Spleen (tissue), 7 donors: ENCODE results near the gene KCNC2.

ENCODE experiments used
- POLR2A ChIP-seq, 3 donors: fragments of 450-650 bp; IDR thresholded peaks; one replicate each; pipeline ENCODE4 v1.5.1; 2017; ENCODE audit warnings: antibody characterized with exemption in 3 of 3, mild to moderate bottlenecking in 1 of 3
- POLR2AphosphoS5 ChIP-seq, 3 donors: sonication (generic); formaldehyde crosslinking; IDR thresholded peaks; one replicate each; pipeline ENCODE4 v1.5.1; 2017; ENCODE audit warnings: antibody characterized with exemption in 3 of 3
- TF ChIP-seq, protein P1 (sequence below), 11 experiments: fragments of 200-600 bp in 7 of 11; fragments of 450-650 bp in 4 of 11; sonication (generic) in 4 of 11; IDR thresholded peaks in 8 of 11; conservative IDR thresholded peaks in 3 of 11; 1 replicate in 7 of 11; 2 replicates in 4 of 11; pipeline versions ENCODE4 v1.4.0 to v1.8.0; 2016 to 2021; ENCODE audit warnings: antibody characterized with exemption in 11 of 11, inconsistent platforms in 4 of 11, mild to moderate bottlenecking in 1 of 11
- donor health status: DM: no; HTN: no; CAD: no; lungs with moderate emphysema.
- donor health status: DM: no; HTN: no; CAD: no.
- donor health status: DM: no; HTN: no; CAD: no.

DNA sequence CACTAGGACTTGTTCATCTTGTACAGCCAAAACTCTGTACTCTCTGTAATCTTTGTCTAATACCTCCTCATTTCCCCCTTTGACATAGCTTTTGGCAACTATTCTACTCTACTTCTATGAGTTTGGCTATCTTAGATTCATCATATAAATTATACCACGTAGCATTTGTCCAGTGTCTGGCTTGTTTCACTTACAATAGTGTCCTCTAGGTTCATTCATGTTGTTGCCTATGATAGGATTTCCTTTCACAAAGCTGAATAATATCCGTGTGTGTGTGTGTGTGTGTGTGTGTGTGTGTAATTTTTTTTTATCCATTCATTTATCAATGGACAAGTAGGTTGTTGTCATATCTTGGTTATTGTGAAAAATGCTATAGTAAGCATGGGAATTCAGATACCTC lies 209.5 kb downstream of the KCNC2 start:
- no peak for TF ChIP-seq POLR2AphosphoS5 (IDR thresholded peaks at IDR 0.05)
- TF ChIP-seq, protein P1, sequence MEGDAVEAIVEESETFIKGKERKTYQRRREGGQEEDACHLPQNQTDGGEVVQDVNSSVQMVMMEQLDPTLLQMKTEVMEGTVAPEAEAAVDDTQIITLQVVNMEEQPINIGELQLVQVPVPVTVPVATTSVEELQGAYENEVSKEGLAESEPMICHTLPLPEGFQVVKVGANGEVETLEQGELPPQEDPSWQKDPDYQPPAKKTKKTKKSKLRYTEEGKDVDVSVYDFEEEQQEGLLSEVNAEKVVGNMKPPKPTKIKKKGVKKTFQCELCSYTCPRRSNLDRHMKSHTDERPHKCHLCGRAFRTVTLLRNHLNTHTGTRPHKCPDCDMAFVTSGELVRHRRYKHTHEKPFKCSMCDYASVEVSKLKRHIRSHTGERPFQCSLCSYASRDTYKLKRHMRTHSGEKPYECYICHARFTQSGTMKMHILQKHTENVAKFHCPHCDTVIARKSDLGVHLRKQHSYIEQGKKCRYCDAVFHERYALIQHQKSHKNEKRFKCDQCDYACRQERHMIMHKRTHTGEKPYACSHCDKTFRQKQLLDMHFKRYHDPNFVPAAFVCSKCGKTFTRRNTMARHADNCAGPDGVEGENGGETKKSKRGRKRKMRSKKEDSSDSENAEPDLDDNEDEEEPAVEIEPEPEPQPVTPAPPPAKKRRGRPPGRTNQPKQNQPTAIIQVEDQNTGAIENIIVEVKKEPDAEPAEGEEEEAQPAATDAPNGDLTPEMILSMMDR (IDR thresholded peaks at IDR 0.05 in 8 of 11, conservative IDR thresholded peaks at IDR 0.05 in 3 of 11), result no peak
- TF ChIP-seq POLR2A (IDR thresholded peaks at IDR 0.05), result no peak
